GM12878 (cell line): ENCODE measurements around the gene FANCC.

Source experiments
- CTCF ChIP-seq, 3 experiments: IDR thresholded peaks in 2 of 3; conservative IDR thresholded peaks in 1 of 3; 2 replicates each; pipeline ENCODE4 v1.5.1; 2011; ENCODE audit warnings: low read depth in 3 of 3, low read length in 3 of 3, mild to moderate bottlenecking in 3 of 3, control low read depth in 2 of 3, moderate library complexity in 2 of 3, inconsistent platforms in 1 of 3, mixed read lengths in 1 of 3; ENCODE audit not compliant: control insufficient read depth in 2 of 3, insufficient read depth in 1 of 3; ENCODE audit errors: extremely low read depth in 1 of 3
- ELK1 ChIP-seq: IDR thresholded peaks from 2 replicates; pipeline ENCODE4 v1.6.1; 2012; ENCODE audit warnings: low read depth, low read length, improper control_type of control experiment
- EP300 ChIP-seq, 2 experiments: fragments of 150-350 bp in 1 of 2; IDR thresholded peaks; 2 replicates each; pipeline ENCODE4 v1.6.1; 2011 to 2012; ENCODE audit warnings: low read depth in 2 of 2, low read length in 2 of 2, borderline replicate concordance in 1 of 2, improper control_type of control experiment in 1 of 2, inconsistent platforms in 1 of 2; ENCODE audit not compliant: control insufficient read depth in 1 of 2
- FOXK2 ChIP-seq: fragments of 450-650 bp; IDR thresholded peaks from 2 replicates; pipeline ENCODE4 v1.6.1; 2017; ENCODE audit warnings: mild to moderate bottlenecking, moderate library complexity
- MXI1 ChIP-seq: fragments of 150-350 bp; IDR thresholded peaks from 2 replicates; pipeline ENCODE4 v1.6.1; 2011; ENCODE audit warnings: low read depth, mild to moderate bottlenecking, inconsistent platforms, low read length, improper control_type of control experiment
- NRF1 ChIP-seq: conservative IDR thresholded peaks from 2 replicates; pipeline ENCODE4 v1.6.1; 2011; ENCODE audit warnings: mild to moderate bottlenecking, low read depth, low read length, improper control_type of control experiment
- RCOR1 ChIP-seq: conservative IDR thresholded peaks from 2 replicates; pipeline ENCODE4 v1.6.1; 2012; ENCODE audit warnings: low read depth, low read length, improper control_type of control experiment
- SMC3 ChIP-seq: IDR thresholded peaks from 2 replicates; pipeline ENCODE4 v1.6.1; 2011; ENCODE audit warnings: low read length, improper control_type of control experiment, borderline replicate concordance
- SREBF2 ChIP-seq: IDR thresholded peaks from 2 replicates; pipeline ENCODE4 v1.6.1; 2012; ENCODE audit warnings: mild to moderate bottlenecking, low read length
- YY1 ChIP-seq: IDR thresholded peaks from 2 replicates; pipeline ENCODE4 v1.6.1; 2011; ENCODE audit warnings: low read depth, mild to moderate bottlenecking, low read length
- ZNF274 ChIP-seq: IDR thresholded peaks from one replicate; pipeline ENCODE4 v1.8.0; 2011; ENCODE audit not compliant: insufficient read length, insufficient read depth

DNA sequence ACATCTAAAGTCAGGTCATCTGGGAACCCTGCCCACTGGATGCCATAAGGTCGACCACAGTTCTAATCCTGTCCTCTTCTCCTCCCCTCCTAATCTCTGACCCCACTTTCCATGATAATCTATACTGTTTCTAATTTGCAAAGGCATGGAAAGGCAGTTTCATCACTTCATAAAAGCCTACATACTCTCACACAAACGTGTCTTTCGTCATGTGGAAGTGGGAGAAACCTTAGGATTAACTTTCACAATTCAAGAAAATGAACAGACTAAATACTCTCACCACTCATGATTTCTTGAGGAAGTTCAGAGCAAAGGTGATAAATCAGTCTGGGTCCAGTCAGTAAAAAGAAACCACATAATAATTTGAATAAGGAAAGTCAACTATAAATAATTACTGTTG is 5.5 kb downstream of the FANCC start:
- TF ChIP-seq SREBF2 (no peak), RCOR1 (no peak), YY1 (no peak), MXI1 (no peak), CTCF (IDR thresholded peaks at IDR 0.05 in 2 of 3, conservative IDR thresholded peaks at IDR 0.05 in 1 of 3; ENCODE audit: control insufficient read depth in 2 of 3, extremely low read depth in 1 of 3, insufficient read depth in 1 of 3, low read depth in 3 of 3, low read length in 3 of 3) (no peak), EP300 (IDR thresholded peaks at IDR 0.05; ENCODE audit: borderline replicate concordance in 1 of 2, control insufficient read depth in 1 of 2, low read depth in 2 of 2, low read length in 2 of 2) (no peak), FOXK2 (no peak), ZNF274 (no peak), NRF1 (no peak), SMC3 (no peak), ELK1 (no peak)
